Trophoblast cell (in vitro differentiated cells and primary cell): ENCODE results near the gene EEA1.

Source experiments
- DNase-seq, 2 donors: peaks; one replicate each; pipeline ENCODE4 v3.0.0-alpha.2; 2016
- H2AFZ ChIP-seq: 2 replicates; pipeline ENCODE4 v1.6.1; 2013; ENCODE audit warnings: low read length, moderate library complexity, mild to moderate bottlenecking; ENCODE audit not compliant: insufficient read depth, poor library complexity
- H2AK5ac ChIP-seq: 2 replicates; pipeline ENCODE4 v1.6.1; 2013; ENCODE audit warnings: mild to moderate bottlenecking, low read length
- H2BK120ac ChIP-seq: 2 replicates; pipeline ENCODE4 v1.6.1; 2013; ENCODE audit warnings: low read length, mild to moderate bottlenecking, moderate library complexity; ENCODE audit not compliant: insufficient read depth, poor library complexity
- H2BK12ac ChIP-seq: 2 replicates; pipeline ENCODE4 v1.6.1; 2013; ENCODE audit warnings: mild to moderate bottlenecking, low read length, moderate library complexity
- H2BK5ac ChIP-seq: 2 replicates; pipeline ENCODE4 v1.6.1; 2013; ENCODE audit warnings: low read length, low read depth, moderate library complexity, mild to moderate bottlenecking; ENCODE audit not compliant: poor library complexity
- H3K14ac ChIP-seq: 2 replicates; pipeline ENCODE4 v1.6.1; 2013; ENCODE audit warnings: mild to moderate bottlenecking, low read length
- H3K18ac ChIP-seq: 2 replicates; pipeline ENCODE4 v1.6.1; 2013; ENCODE audit warnings: mild to moderate bottlenecking, low read length
- H3K23ac ChIP-seq: 2 replicates; pipeline ENCODE4 v1.6.1; 2013; ENCODE audit warnings: low read length
- H3K27ac ChIP-seq: 2 replicates; pipeline ENCODE4 v1.5.1; 2013; ENCODE audit warnings: low read depth, mild to moderate bottlenecking, inconsistent platforms, low read length, moderate library complexity
- H3K27me3 ChIP-seq: 2 replicates; pipeline ENCODE4 v1.6.1; 2013; ENCODE audit warnings: inconsistent platforms, mild to moderate bottlenecking, low read length, moderate library complexity; ENCODE audit not compliant: insufficient read depth
- H3K36me3 ChIP-seq, 2 experiments: 1 replicate in 1 of 2; 2 replicates in 1 of 2; pipeline ENCODE4 v1.6.1; 2013; ENCODE audit warnings: low read length in 2 of 2, mild to moderate bottlenecking in 2 of 2, moderate library complexity in 1 of 2; ENCODE audit not compliant: insufficient read depth in 2 of 2, control insufficient read depth in 1 of 2
- H3K4ac ChIP-seq: 2 replicates; pipeline ENCODE4 v1.6.1; 2013; ENCODE audit warnings: low read depth, mild to moderate bottlenecking, low read length, moderate library complexity
- H3K4me1 ChIP-seq, 2 experiments: 1 replicate in 1 of 2; 2 replicates in 1 of 2; pipeline ENCODE4 v1.6.1; 2013; ENCODE audit warnings: low read length in 2 of 2, mild to moderate bottlenecking in 2 of 2, moderate library complexity in 1 of 2; ENCODE audit not compliant: insufficient read depth in 2 of 2, control insufficient read depth in 1 of 2
- H3K4me2 ChIP-seq: 2 replicates; pipeline ENCODE4 v1.6.1; 2013; ENCODE audit warnings: inconsistent platforms, mild to moderate bottlenecking, low read length, moderate library complexity
- H3K4me3 ChIP-seq: 2 replicates; pipeline ENCODE4 v1.5.1; 2013; ENCODE audit warnings: mild to moderate bottlenecking, low read depth, low read length, inconsistent platforms
- H3K79me1 ChIP-seq: one replicate; pipeline ENCODE4 v1.6.1; 2013; ENCODE audit warnings: low read length
- H3K79me2 ChIP-seq: 2 replicates; pipeline ENCODE4 v1.6.1; 2013; ENCODE audit warnings: low read length, mild to moderate bottlenecking; ENCODE audit not compliant: control insufficient read depth, insufficient read depth, poor library complexity
- H3K9ac ChIP-seq: 2 replicates; pipeline ENCODE4 v1.6.1; 2013; ENCODE audit warnings: mild to moderate bottlenecking, low read length
- H3K9me3 ChIP-seq: 2 replicates; pipeline ENCODE4 v1.6.1; 2013; ENCODE audit warnings: low read depth, mild to moderate bottlenecking, control low read depth, inconsistent platforms, low read length; ENCODE audit not compliant: insufficient read depth
- H4K12ac ChIP-seq: 2 replicates; pipeline ENCODE4 v1.6.1; 2013; ENCODE audit warnings: low read depth, mild to moderate bottlenecking, low read length, moderate library complexity
- H4K8ac ChIP-seq: 2 replicates; pipeline ENCODE4 v1.6.1; 2013; ENCODE audit warnings: low read depth, mild to moderate bottlenecking, low read length, moderate library complexity
- H4K91ac ChIP-seq: one replicate; pipeline ENCODE4 v1.6.1; 2013; ENCODE audit warnings: low read depth, mild to moderate bottlenecking, low read length, moderate library complexity
- WGBS: extraction: QIAGEN DNeasy Blood & Tissue Kit; methylation state at CpG from one replicate; pipeline ENCODE4 v1.1.7; 2013; ENCODE audit warnings: missing lambda C conversion rate; ENCODE audit not compliant: insufficient read length, insufficient coverage; ENCODE audit errors: extremely low coverage; 5-methylcytosine and 5-hydroxymethylcytosine counted together

Gene EEA1

GRCh38 chr12:92828565-92828964 lies 100.5 kb downstream of the EEA1 start:
- Histone ChIP-seq H2BK5ac (no peak overlapping the region), H3K23ac (no peak overlapping the region), H4K91ac (no peak overlapping the region), H3K9ac (no peak overlapping the region), H3K4me3 (no peak overlapping the region), H3K79me1 (no peaks in the 10 kb centered on the region), H2BK12ac (no peak overlapping the region), H3K27ac (no peak overlapping the region), H4K12ac (no peak overlapping the region), H2BK120ac (no peak overlapping the region), H3K9me3 (no peaks in the 10 kb centered on the region), H2AFZ (no peak overlapping the region), H2AK5ac (no peak overlapping the region), H3K4me1 (no peaks in the 10 kb centered on the region), H3K36me3 (peaks cover 3% of the 10 kb centered on the region in 2 experiments), H3K79me2 (no peaks in the 10 kb centered on the region), H3K4ac (no peak overlapping the region), H4K8ac (no peak overlapping the region), H3K27me3 (no peaks in the 10 kb centered on the region), H3K4me2 (no peak overlapping the region), H3K14ac (no peak overlapping the region), H3K18ac (no peak overlapping the region)
- WGBS, result no CpG with 5 or more reads among the region's 4 CpGs
- no peak for DNase-seq

GRCh38 chr12:92827836-92828431 lies 101.2 kb downstream of the EEA1 start:
- Histone ChIP-seq H3K79me1 (no peaks in the 10 kb centered on the region), H3K79me2 (no peaks in the 10 kb centered on the region), H3K18ac (no peak overlapping the region), H3K9ac (no peak overlapping the region), H2AK5ac (no peak overlapping the region), H3K4me1 (no peaks in the 10 kb centered on the region), H2BK5ac (no peak overlapping the region), H4K91ac (no peak overlapping the region), H2BK120ac (no peak overlapping the region), H3K9me3 (no peaks in the 10 kb centered on the region), H3K4ac (no peak overlapping the region), H3K4me2 (no peak overlapping the region), H4K8ac (no peak overlapping the region), H3K23ac (no peak overlapping the region), H3K14ac (no peak overlapping the region), H3K4me3 (no peak overlapping the region), H2AFZ (no peak overlapping the region), H3K27me3 (no peaks in the 10 kb centered on the region), H2BK12ac (no peak overlapping the region), H3K27ac (no peak overlapping the region), H4K12ac (no peak overlapping the region), H3K36me3 (peaks cover 3% of the 10 kb centered on the region in 2 experiments)
- DNase-seq, result peak; percentile 17 to 63
- no CpG with 5 or more reads among the region's 4 CpGs for WGBS

GRCh38 chr12:92821142-92821541 lies 108.0 kb downstream of the EEA1 start:
- Histone ChIP-seq H3K79me1 (no peaks in the 10 kb centered on the region), H2AK5ac (no peak overlapping the region), H2BK12ac (no peak overlapping the region), H3K36me3 (no peaks in the 10 kb centered on the region), H3K4ac (no peak overlapping the region), H2BK120ac (no peak overlapping the region), H3K79me2 (no peaks in the 10 kb centered on the region), H4K91ac (no peak overlapping the region), H2BK5ac (no peak overlapping the region), H3K23ac (no peak overlapping the region), H4K8ac (no peak overlapping the region), H3K9ac (no peak overlapping the region), H3K9me3 (no peaks in the 10 kb centered on the region), H3K14ac (no peak overlapping the region), H2AFZ (no peak overlapping the region), H4K12ac (no peak overlapping the region), H3K4me1 (no peaks in the 10 kb centered on the region), H3K27ac (no peak overlapping the region), H3K4me3 (no peak overlapping the region), H3K18ac (no peak overlapping the region), H3K27me3 (no peaks in the 10 kb centered on the region), H3K4me2 (no peak overlapping the region)
- WGBS, result no CpG with 5 or more reads among the region's 3 CpGs
- no peak for DNase-seq

GRCh38 chr12:92814584-92814983 lies 114.5 kb downstream of the EEA1 start:
- no peaks in the 10 kb centered on the region for H3K36me3 ChIP-seq
- WGBS, result no CpG with 5 or more reads among the region's 2 CpGs

More at GRCh38 chr12:92814584-92814983, 114.5 kb downstream of the EEA1 start:
- no peak for DNase-seq
- H2BK120ac ChIP-seq, result no peak overlapping the region
- no peaks in the 10 kb centered on the region for H3K9me3 ChIP-seq
- no peak overlapping the region for H2AFZ ChIP-seq
- H3K27ac ChIP-seq, result no peak overlapping the region
- H3K9ac ChIP-seq, result no peak overlapping the region
- H3K23ac ChIP-seq, result no peak overlapping the region
- no peak overlapping the region for H2BK12ac ChIP-seq
- no peak overlapping the region for H3K18ac ChIP-seq
- no peak overlapping the region for H3K14ac ChIP-seq
- H3K4me2 ChIP-seq, result no peak overlapping the region
- no peaks in the 10 kb centered on the region for H3K79me1 ChIP-seq
- no peak overlapping the region for H4K91ac ChIP-seq
- no peak overlapping the region for H3K4me3 ChIP-seq
- no peak overlapping the region for H2BK5ac ChIP-seq
- H4K12ac ChIP-seq, result no peak overlapping the region
- no peaks in the 10 kb centered on the region for H3K27me3 ChIP-seq
- no peaks in the 10 kb centered on the region for H3K79me2 ChIP-seq
- H3K4ac ChIP-seq, result no peak overlapping the region
- H4K8ac ChIP-seq, result no peak overlapping the region
- H3K4me1 ChIP-seq, result no peaks in the 10 kb centered on the region
- H2AK5ac ChIP-seq, result no peak overlapping the region
